HG02973 (cell line): ENCODE results near the gene EHMT1.
A peak's percentile ranks its signal among the peaks of the same experiment; 100 is the strongest.
"Not testable (repeated sequence)": the region's sequence is repeated elsewhere in the genome, so short reads cannot be mapped to it uniquely, and the experiment has no call there.

Experiments
- ATAC-seq: cut with Tn5 transposase; IDR thresholded peaks from one replicate; pipeline ENCODE4 v1.9.1; 2021; ENCODE audit warnings: moderate library complexity; ENCODE audit not compliant: unreplicated experiment

Gene EHMT1

GRCh38 chr9:137614631-137615386, 4.0 kb upstream of the EHMT1 start:
- ATAC-seq: no peak

- no peak for ATAC-seq
Measured at GRCh38 chr9:137615387-137615871, 3.4 kb upstream of the EHMT1 start.

- ATAC-seq: peak; percentile 19
Measured at GRCh38 chr9:137619240-137620047, 639 bp downstream of the EHMT1 start.

GRCh38 chr9:137620048-137620405, 1.2 kb downstream of the EHMT1 start:
- no peak for ATAC-seq

- ATAC-seq: no peak
Measured at GRCh38 chr9:137620581-137620980, 1.8 kb downstream of the EHMT1 start.

- no peak for ATAC-seq
Measured at GRCh38 chr9:137621131-137621757, 2.4 kb downstream of the EHMT1 start.

GRCh38 chr9:137622211-137622610, 3.4 kb downstream of the EHMT1 start:
- ATAC-seq: not testable (repeated sequence)

GRCh38 chr9:137626464-137626863, 7.7 kb downstream of the EHMT1 start:
- ATAC-seq: no peak

GRCh38 chr9:137627406-137627805, 8.6 kb downstream of the EHMT1 start:
- ATAC-seq: not testable (repeated sequence)

- no peak for ATAC-seq
Measured at GRCh38 chr9:137630126-137630525, 11.3 kb downstream of the EHMT1 start.

- no peak for ATAC-seq
Measured at GRCh38 chr9:137630679-137631078, 11.9 kb downstream of the EHMT1 start.

GRCh38 chr9:137631345-137632229, 12.8 kb downstream of the EHMT1 start:
- no peak for ATAC-seq

- no peak for ATAC-seq
Measured at GRCh38 chr9:137632230-137633161, 13.7 kb downstream of the EHMT1 start.

GRCh38 chr9:137634016-137634415, 15.2 kb downstream of the EHMT1 start:
- ATAC-seq: no peak

GRCh38 chr9:137638680-137639079, 19.9 kb downstream of the EHMT1 start:
- ATAC-seq: no peak

GRCh38 chr9:137639303-137640051, 20.7 kb downstream of the EHMT1 start:
- peak; percentile 50 for ATAC-seq

- no peak for ATAC-seq
Measured at GRCh38 chr9:137640862-137641261, 22.1 kb downstream of the EHMT1 start.

- no peak for ATAC-seq
Measured at GRCh38 chr9:137642118-137642601, 23.4 kb downstream of the EHMT1 start.

GRCh38 chr9:137642892-137643291, 24.1 kb downstream of the EHMT1 start:
- no peak for ATAC-seq
